ENCODE data around the gene SRBD1. TPM values are rescaled to one million over a fixed set of nuclear protein-coding genes. Genes with fewer than 3 reads are reported as not detected.

SRBD1 gene
- total and polyA plus RNA-seq, 4 donors: 4.0 to 22.2 (median 10.0) TPM

DNA sequence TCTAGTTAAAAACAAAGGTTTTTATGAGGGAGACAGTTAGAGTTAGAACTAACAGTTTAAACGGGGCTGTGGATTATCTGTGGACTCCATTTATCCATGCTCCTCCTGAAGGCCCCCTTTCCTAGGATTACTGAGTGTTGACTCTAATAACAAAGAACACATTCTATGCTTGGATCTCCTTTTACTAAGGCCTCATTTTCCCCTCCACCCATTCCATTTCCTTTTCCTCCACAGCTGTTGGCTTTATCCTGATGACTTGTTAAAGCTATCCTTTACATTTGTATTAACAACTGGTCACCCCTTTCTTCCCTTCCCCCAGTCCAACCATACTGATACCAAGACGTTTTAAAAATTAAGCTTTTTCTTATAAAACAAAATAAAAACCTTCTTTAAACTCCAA is 220.6 kb downstream of the SRBD1 start (continued):
- no peak for TF ChIP-seq ZBTB33 (IDR thresholded peaks at IDR 0.05)
- no peak for TF ChIP-seq CTCF (IDR thresholded peaks at IDR 0.05; ENCODE audit: low read depth, low read length, missing input control)
- TF ChIP-seq HNF4G (IDR thresholded peaks at IDR 0.05): no peak
- no peak for TF ChIP-seq FOXA2 (IDR thresholded peaks at IDR 0.05)
- TF ChIP-seq EGR1 (IDR thresholded peaks at IDR 0.05; ENCODE audit: low read depth in 2 of 2): no peak

GRCh38 chr2:45388541-45389100 is 222.4 kb downstream of the SRBD1 start:
- Histone ChIP-seq H3K9me3 (ENCODE audit: control insufficient read depth in 4 of 4, low read length in 3 of 4) (no peaks in the 10 kb centered on the region), H3K4me1 (ENCODE audit: control insufficient read depth in 4 of 4, insufficient read depth in 4 of 4, low read length in 3 of 4) (no peaks in the 10 kb centered on the region), H3K27ac (ENCODE audit: low read depth in 1 of 2, low read length in 2 of 2) (no peak overlapping the region), H3K9ac (ENCODE audit: low read depth in 1 of 2, low read length in 2 of 2) (no peak overlapping the region), H3K4me3 (ENCODE audit: low read depth in 1 of 3, low read length in 3 of 3) (no peak overlapping the region), H3K27me3 (ENCODE audit: control insufficient read depth in 4 of 4, insufficient read depth in 4 of 4, low read length in 3 of 4) (no peaks in the 10 kb centered on the region), H3K36me3 (ENCODE audit: control insufficient read depth in 4 of 4, insufficient read depth in 3 of 4, low read depth in 1 of 4, low read length in 3 of 4) (peaks cover 2 to 10% (median 3%) of the 10 kb centered on the region in 4 donors)
- TF ChIP-seq NR2F2 (IDR thresholded peaks at IDR 0.05): no peak
- WGBS: 70% methylated on average over 4 of the region's 4 CpGs
- no peak for DNase-seq (ENCODE audit: low spot score)

- H3K9me3 ChIP-seq (ENCODE audit: control insufficient read depth in 4 of 4, low read length in 3 of 4): no peaks in the 10 kb centered on the region
- no peak overlapping the region for H3K9ac ChIP-seq (ENCODE audit: low read depth in 1 of 2, low read length in 2 of 2)
- no peak overlapping the region for H3K4me3 ChIP-seq (ENCODE audit: low read depth in 1 of 3, low read length in 3 of 3)
- peaks cover 0 to 4% (median 3%) of the 10 kb centered on the region in 4 donors for H3K36me3 ChIP-seq (ENCODE audit: control insufficient read depth in 4 of 4, insufficient read depth in 3 of 4, low read depth in 1 of 4, low read length in 3 of 4)
- no peak for DNase-seq (ENCODE audit: low spot score)
- H3K27ac ChIP-seq (ENCODE audit: low read depth in 1 of 2, low read length in 2 of 2): no peak overlapping the region
- no peaks in the 10 kb centered on the region for H3K27me3 ChIP-seq (ENCODE audit: control insufficient read depth in 4 of 4, insufficient read depth in 4 of 4, low read length in 3 of 4)
- H3K4me1 ChIP-seq (ENCODE audit: control insufficient read depth in 4 of 4, insufficient read depth in 4 of 4, low read length in 3 of 4): no peaks in the 10 kb centered on the region
- WGBS: 84% methylated on average over 1 of the region's 1 CpG
- no peak for TF ChIP-seq NR2F2 (IDR thresholded peaks at IDR 0.05)
- TF ChIP-seq CTCF (IDR thresholded peaks at IDR 0.05; ENCODE audit: low read depth, low read length, missing input control): no peak
- TF ChIP-seq RXRA (IDR thresholded peaks at IDR 0.05): no peak
- no peak for TF ChIP-seq FOXA2 (IDR thresholded peaks at IDR 0.05)
- no peak for TF ChIP-seq HNF4G (IDR thresholded peaks at IDR 0.05)
- no peak for TF ChIP-seq SP1 (IDR thresholded peaks at IDR 0.05)
- TF ChIP-seq EGR1 (IDR thresholded peaks at IDR 0.05; ENCODE audit: low read depth in 2 of 2): no peak
- TF ChIP-seq TAF1 (conservative IDR thresholded peaks at IDR 0.05): no peak
- TF ChIP-seq, protein P1, sequence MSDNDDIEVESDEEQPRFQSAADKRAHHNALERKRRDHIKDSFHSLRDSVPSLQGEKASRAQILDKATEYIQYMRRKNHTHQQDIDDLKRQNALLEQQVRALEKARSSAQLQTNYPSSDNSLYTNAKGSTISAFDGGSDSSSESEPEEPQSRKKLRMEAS (IDR thresholded peaks at IDR 0.05): no peak
- no peak for TF ChIP-seq YY1 (IDR thresholded peaks at IDR 0.05)
- no peak for TF ChIP-seq ATF3 (IDR thresholded peaks at IDR 0.05)
- no peak for TF ChIP-seq GABPA (IDR thresholded peaks at IDR 0.05 in 1 of 2, conservative IDR thresholded peaks at IDR 0.05 in 1 of 2)
- TF ChIP-seq JUND (IDR thresholded peaks at IDR 0.05): no peak
- no peak for TF ChIP-seq FOXA1 (IDR thresholded peaks at IDR 0.05)
- TF ChIP-seq RAD21 (IDR thresholded peaks at IDR 0.05): no peak
- no peak for TF ChIP-seq HNF4A (conservative IDR thresholded peaks at IDR 0.05)
- TF ChIP-seq, protein P2, sequence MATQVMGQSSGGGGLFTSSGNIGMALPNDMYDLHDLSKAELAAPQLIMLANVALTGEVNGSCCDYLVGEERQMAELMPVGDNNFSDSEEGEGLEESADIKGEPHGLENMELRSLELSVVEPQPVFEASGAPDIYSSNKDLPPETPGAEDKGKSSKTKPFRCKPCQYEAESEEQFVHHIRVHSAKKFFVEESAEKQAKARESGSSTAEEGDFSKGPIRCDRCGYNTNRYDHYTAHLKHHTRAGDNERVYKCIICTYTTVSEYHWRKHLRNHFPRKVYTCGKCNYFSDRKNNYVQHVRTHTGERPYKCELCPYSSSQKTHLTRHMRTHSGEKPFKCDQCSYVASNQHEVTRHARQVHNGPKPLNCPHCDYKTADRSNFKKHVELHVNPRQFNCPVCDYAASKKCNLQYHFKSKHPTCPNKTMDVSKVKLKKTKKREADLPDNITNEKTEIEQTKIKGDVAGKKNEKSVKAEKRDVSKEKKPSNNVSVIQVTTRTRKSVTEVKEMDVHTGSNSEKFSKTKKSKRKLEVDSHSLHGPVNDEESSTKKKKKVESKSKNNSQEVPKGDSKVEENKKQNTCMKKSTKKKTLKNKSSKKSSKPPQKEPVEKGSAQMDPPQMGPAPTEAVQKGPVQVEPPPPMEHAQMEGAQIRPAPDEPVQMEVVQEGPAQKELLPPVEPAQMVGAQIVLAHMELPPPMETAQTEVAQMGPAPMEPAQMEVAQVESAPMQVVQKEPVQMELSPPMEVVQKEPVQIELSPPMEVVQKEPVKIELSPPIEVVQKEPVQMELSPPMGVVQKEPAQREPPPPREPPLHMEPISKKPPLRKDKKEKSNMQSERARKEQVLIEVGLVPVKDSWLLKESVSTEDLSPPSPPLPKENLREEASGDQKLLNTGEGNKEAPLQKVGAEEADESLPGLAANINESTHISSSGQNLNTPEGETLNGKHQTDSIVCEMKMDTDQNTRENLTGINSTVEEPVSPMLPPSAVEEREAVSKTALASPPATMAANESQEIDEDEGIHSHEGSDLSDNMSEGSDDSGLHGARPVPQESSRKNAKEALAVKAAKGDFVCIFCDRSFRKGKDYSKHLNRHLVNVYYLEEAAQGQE (IDR thresholded peaks at IDR 0.05): no peak
Measured at GRCh38 chr2:45382744-45383143, 228.3 kb downstream of the SRBD1 start.
